PFSK-1 (cell line): ENCODE results near the gene IGSF3.

Experiments used
- POLR2AphosphoS5 ChIP-seq: IDR thresholded peaks from 2 replicates; pipeline ENCODE4 v1.6.1; 2012; ENCODE audit warnings: low read depth, mild to moderate bottlenecking, control low read depth, low read length, moderate library complexity
- REST ChIP-seq, 2 experiments: IDR thresholded peaks; 2 replicates each; pipeline versions ENCODE4 v1.6.1 to v1.8.0; 2011 to 2012; ENCODE audit warnings: low read depth in 2 of 2, low read length in 2 of 2, control low read depth in 1 of 2, inconsistent platforms in 1 of 2, mild to moderate bottlenecking in 1 of 2, moderate library complexity in 1 of 2; ENCODE audit not compliant: insufficient read depth in 1 of 2
- TAF1 ChIP-seq: IDR thresholded peaks from 2 replicates; pipeline ENCODE4 v1.6.1; 2012; ENCODE audit warnings: low read length, control low read depth, borderline replicate concordance; ENCODE audit not compliant: insufficient read depth

GRCh38 chr1:116557323-116557878 lies 110.1 kb downstream of the IGSF3 start:
- no peak for TF ChIP-seq POLR2AphosphoS5
- TF ChIP-seq TAF1, result no peak
- TF ChIP-seq REST (IDR thresholded peaks at IDR 0.05; ENCODE audit: insufficient read depth in 1 of 2, low read depth in 2 of 2, low read length in 2 of 2), result no peak
